Measurements from ENCODE around the gene MSH5. TPM values are rescaled to one million over a fixed set of nuclear protein-coding genes. Genes with fewer than 3 reads are reported as not detected.

The MSH5 gene
- total RNA-seq, 1 donor from 2014 or later: 9.6 TPM

- DNase-seq: no peak
These were observed 26.3 kb upstream of the MSH5 start for GRCh38 chr6:31713465-31713864.

GRCh38 chr6:31713991-31714684 is 25.7 kb upstream of the MSH5 start:
- no peak for DNase-seq

- DNase-seq: peak; percentile 83
These were observed 24.5 kb upstream of the MSH5 start, which contains the start of gene LY6G6D for GRCh38 chr6:31715022-31715958. LY6G6D (plus strand) TSS chr6:31715348; CDS start chr6:31715356, 8 bp downstream.

- no peak for DNase-seq
These were observed 22.1 kb upstream of the MSH5 start for GRCh38 chr6:31717499-31718222.

- peak; percentile 61 for DNase-seq
These were observed 21.5 kb upstream of the MSH5 start for GRCh38 chr6:31718265-31718664.

- DNase-seq: no peak
These were observed 20.8 kb upstream of the MSH5 start for GRCh38 chr6:31719001-31719400.

GRCh38 chr6:31720196-31720770 is 19.5 kb upstream of the MSH5 start:
- DNase-seq: no peak

- no peak for DNase-seq
These were observed 18.3 kb upstream of the MSH5 start, which contains the start of gene LY6G6C for GRCh38 chr6:31721351-31722020. LY6G6C (minus strand) TSS chr6:31721746; CDS start chr6:31721679, 67 bp downstream.

- no peak for DNase-seq
These were observed 17.6 kb upstream of the MSH5 start for GRCh38 chr6:31722173-31722572.

GRCh38 chr6:31723245-31723979 is 16.4 kb upstream of the MSH5 start, which contains the start of gene MPIG6B:
MPIG6B (plus strand) TSS chr6:31723373; CDS start chr6:31723384, 11 bp downstream.
- no peak for DNase-seq

GRCh38 chr6:31723980-31724691 is 15.7 kb upstream of the MSH5 start:
- no peak for DNase-seq

GRCh38 chr6:31725502-31726350 is 14.1 kb upstream of the MSH5 start:
- no peak for DNase-seq

- no peak for DNase-seq
These were observed 12.6 kb upstream of the MSH5 start for GRCh38 chr6:31727034-31727716.

GRCh38 chr6:31727717-31728671 is 11.8 kb upstream of the MSH5 start:
- no peak for DNase-seq

- no peak for DNase-seq
These were observed 10.9 kb upstream of the MSH5 start, which contains the start of gene DDAH2 for GRCh38 chr6:31728767-31729514. DDAH2 (minus strand) TSS chr6:31729299; CDS start chr6:31729161, 138 bp downstream.

GRCh38 chr6:31729515-31729978 is 10.3 kb upstream of the MSH5 start:
- DNase-seq: peak; percentile 97
